GM12891 (cell line): Measurements from ENCODE around the gene SHISA6.

Experiments
- POLR2A ChIP-seq: IDR thresholded peaks from 2 replicates; pipeline ENCODE4 v1.6.1; 2011; ENCODE audit warnings: low read depth, low read length, control low read depth
- POLR2AphosphoS5 ChIP-seq: IDR thresholded peaks from 2 replicates; pipeline ENCODE4 v1.6.1; 2011; ENCODE audit warnings: low read depth, low read length, control low read depth
- TAF1 ChIP-seq: IDR thresholded peaks from 2 replicates; pipeline ENCODE4 v1.6.1; 2011; ENCODE audit warnings: low read depth, low read length, control low read depth

GRCh38 chr17:11294826-11295225, 53.8 kb downstream of the SHISA6 start:
- TF ChIP-seq POLR2A (no peak), POLR2AphosphoS5 (no peak), TAF1 (no peak)
